ENCODE measurements around the gene HACE1. TPM values are rescaled to one million over a fixed set of nuclear protein-coding genes. Genes with fewer than 3 reads are reported as not detected.
"Not testable (repeated sequence)": the region's sequence is repeated elsewhere in the genome, so short reads cannot be mapped to it uniquely, and the experiment has no call there.

HACE1 gene
- 9.3 TPM for total RNA-seq

- Histone ChIP-seq H3K4me3 (ENCODE audit: low read length) (peak within 1 kb of the TSS; percentile 75), H3K9me3 (ENCODE audit: low read depth, low read length) (no peaks in the 10 kb centered on the region), H3K4me1 (ENCODE audit: insufficient read depth, low read length) (peaks cover 10% of the 10 kb centered on the region), H3K27me3 (ENCODE audit: insufficient read depth, low read length) (peaks cover 3% of the 10 kb centered on the region)
These were observed at the start of gene HACE1 for GRCh38 chr6:104859225-104860146. TSS of gene HACE1 (minus strand) at chr6:104859919. CDS start at chr6:104859642, 277 bp downstream.

- Histone ChIP-seq H3K4me3 (ENCODE audit: low read length) (no peak overlapping the region), H3K27me3 (ENCODE audit: insufficient read depth, low read length) (peaks cover 3% of the 10 kb centered on the region), H3K9me3 (ENCODE audit: low read depth, low read length) (no peaks in the 10 kb centered on the region), H3K4me1 (ENCODE audit: insufficient read depth, low read length) (no peaks in the 10 kb centered on the region)
These were observed 49.3 kb upstream of the HACE1 start for GRCh38 chr6:104908888-104909525.

GRCh38 chr6:104908031-104908887 is 48.5 kb upstream of the HACE1 start:
- Histone ChIP-seq H3K4me1 (ENCODE audit: insufficient read depth, low read length) (no peaks in the 10 kb centered on the region), H3K9me3 (ENCODE audit: low read depth, low read length) (no peaks in the 10 kb centered on the region), H3K4me3 (ENCODE audit: low read length) (no peak overlapping the region), H3K27me3 (ENCODE audit: insufficient read depth, low read length) (peaks cover 3% of the 10 kb centered on the region)

GRCh38 chr6:104898893-104899292 is 39.2 kb upstream of the HACE1 start:
- not testable (repeated sequence) for H3K27me3 ChIP-seq (ENCODE audit: insufficient read depth, low read length); H3K4me1 ChIP-seq (ENCODE audit: insufficient read depth, low read length); H3K9me3 ChIP-seq (ENCODE audit: low read depth, low read length); H3K4me3 ChIP-seq (ENCODE audit: low read length)

GRCh38 chr6:104896914-104897313 is 37.2 kb upstream of the HACE1 start:
- H3K27me3 ChIP-seq (ENCODE audit: insufficient read depth, low read length), result peaks cover 3% of the 10 kb centered on the region
- H3K4me3 ChIP-seq (ENCODE audit: low read length), result no peak overlapping the region
- no peaks in the 10 kb centered on the region for H3K9me3 ChIP-seq (ENCODE audit: low read depth, low read length)
- no peaks in the 10 kb centered on the region for H3K4me1 ChIP-seq (ENCODE audit: insufficient read depth, low read length)

GRCh38 chr6:104888066-104888465 is 28.3 kb upstream of the HACE1 start:
- H3K27me3 ChIP-seq (ENCODE audit: insufficient read depth, low read length), result peaks cover 5% of the 10 kb centered on the region
- no peak overlapping the region for H3K4me3 ChIP-seq (ENCODE audit: low read length)
- no peaks in the 10 kb centered on the region for H3K4me1 ChIP-seq (ENCODE audit: insufficient read depth, low read length)
- H3K9me3 ChIP-seq (ENCODE audit: low read depth, low read length), result no peaks in the 10 kb centered on the region

GRCh38 chr6:104887350-104887749 is 27.6 kb upstream of the HACE1 start:
- Histone ChIP-seq H3K4me3 (ENCODE audit: low read length) (no peak overlapping the region), H3K27me3 (ENCODE audit: insufficient read depth, low read length) (peaks cover 5% of the 10 kb centered on the region), H3K9me3 (ENCODE audit: low read depth, low read length) (no peaks in the 10 kb centered on the region), H3K4me1 (ENCODE audit: insufficient read depth, low read length) (no peaks in the 10 kb centered on the region)

GRCh38 chr6:104885518-104886043 is 25.9 kb upstream of the HACE1 start:
- no peaks in the 10 kb centered on the region for H3K27me3 ChIP-seq (ENCODE audit: insufficient read depth, low read length)
- H3K9me3 ChIP-seq (ENCODE audit: low read depth, low read length), result no peaks in the 10 kb centered on the region
- no peaks in the 10 kb centered on the region for H3K4me1 ChIP-seq (ENCODE audit: insufficient read depth, low read length)
- no peak overlapping the region for H3K4me3 ChIP-seq (ENCODE audit: low read length)

- Histone ChIP-seq H3K4me1 (ENCODE audit: insufficient read depth, low read length) (no peaks in the 10 kb centered on the region), H3K4me3 (ENCODE audit: low read length) (no peak overlapping the region), H3K27me3 (ENCODE audit: insufficient read depth, low read length) (no peaks in the 10 kb centered on the region), H3K9me3 (ENCODE audit: low read depth, low read length) (no peaks in the 10 kb centered on the region)
These were observed 25.3 kb upstream of the HACE1 start for GRCh38 chr6:104884867-104885517.

- no peak overlapping the region for H3K4me3 ChIP-seq (ENCODE audit: low read length)
- H3K9me3 ChIP-seq (ENCODE audit: low read depth, low read length), result no peaks in the 10 kb centered on the region
These were observed 22.4 kb upstream of the HACE1 start for GRCh38 chr6:104881964-104882668.

GRCh38 chr6:104862456-104862855 is 2.7 kb upstream of the HACE1 start:
- no peak overlapping the region for H3K4me3 ChIP-seq (ENCODE audit: low read length)
- peaks cover 3% of the 10 kb centered on the region for H3K27me3 ChIP-seq (ENCODE audit: insufficient read depth, low read length)
- H3K9me3 ChIP-seq (ENCODE audit: low read depth, low read length), result no peaks in the 10 kb centered on the region
- peaks cover 10% of the 10 kb centered on the region for H3K4me1 ChIP-seq (ENCODE audit: insufficient read depth, low read length)

More at GRCh38 chr6:104881964-104882668, 22.4 kb upstream of the HACE1 start:
- H3K4me1 ChIP-seq (ENCODE audit: insufficient read depth, low read length), result no peaks in the 10 kb centered on the region
- H3K27me3 ChIP-seq (ENCODE audit: insufficient read depth, low read length), result peaks cover 3% of the 10 kb centered on the region

GRCh38 chr6:104860221-104860620 is 502 bp upstream of the HACE1 start:
- peaks cover 10% of the 10 kb centered on the region for H3K4me1 ChIP-seq (ENCODE audit: insufficient read depth, low read length)
- H3K4me3 ChIP-seq (ENCODE audit: low read length), result no peak overlapping the region
- H3K9me3 ChIP-seq (ENCODE audit: low read depth, low read length), result no peaks in the 10 kb centered on the region
- H3K27me3 ChIP-seq (ENCODE audit: insufficient read depth, low read length), result peaks cover 3% of the 10 kb centered on the region

GRCh38 chr6:104858642-104859041 is 1.1 kb downstream of the HACE1 start:
- Histone ChIP-seq H3K27me3 (ENCODE audit: insufficient read depth, low read length) (peaks cover 2% of the 10 kb centered on the region), H3K4me1 (ENCODE audit: insufficient read depth, low read length) (peaks cover 10% of the 10 kb centered on the region), H3K4me3 (ENCODE audit: low read length) (peak overlapping the region; percentile 75), H3K9me3 (ENCODE audit: low read depth, low read length) (no peaks in the 10 kb centered on the region)

- H3K4me1 ChIP-seq (ENCODE audit: insufficient read depth, low read length), result peaks cover 10% of the 10 kb centered on the region
- H3K27me3 ChIP-seq (ENCODE audit: insufficient read depth, low read length), result no peaks in the 10 kb centered on the region
- H3K9me3 ChIP-seq (ENCODE audit: low read depth, low read length), result no peaks in the 10 kb centered on the region
- no peak overlapping the region for H3K4me3 ChIP-seq (ENCODE audit: low read length)
These were observed 4.2 kb downstream of the HACE1 start for GRCh38 chr6:104855507-104855906.
